ENCODE data around the gene PTPRN2. TPM values are rescaled to one million over a fixed set of nuclear protein-coding genes. Genes with fewer than 3 reads are reported as not detected.
A peak's percentile ranks its signal among the peaks of the same experiment; 100 is the strongest.

The PTPRN2 gene
- total and polyA plus RNA-seq, 7 donors = 3.2 to 7.1 (median 5.5) TPM

- DNase-seq = peak; percentile 32
- 54 to 79% methylated on average over 8 of the region's 8 CpGs for WGBS, 2 donors
- intact Hi-C loops (cut with DNase I) = no loop called here
- no peak overlapping the region for H3K4me3 ChIP-seq
- H3K27me3 ChIP-seq = no peaks in the 10 kb centered on the region
- H3K9me3 ChIP-seq = no peaks in the 10 kb centered on the region
- TF ChIP-seq CTCF (IDR thresholded peaks at IDR 0.05) = no peak
- no peak for TF ChIP-seq POLR2A (IDR thresholded peaks at IDR 0.05)
- no peak for TF ChIP-seq POLR2AphosphoS5 (IDR thresholded peaks at IDR 0.05)
- TF ChIP-seq EP300 (IDR thresholded peaks at IDR 0.05) = no peak
- H3K27ac ChIP-seq = no peak overlapping the region
- no peaks in the 10 kb centered on the region for H3K4me1 ChIP-seq
- no peaks in the 10 kb centered on the region for H3K36me3 ChIP-seq
Observed at GRCh38 chr7:158364451-158364850, 223.2 kb downstream of the PTPRN2 start.

- Histone ChIP-seq H3K27ac (no peak overlapping the region), H3K27me3 (no peaks in the 10 kb centered on the region), H3K36me3 (no peaks in the 10 kb centered on the region), H3K4me1 (no peaks in the 10 kb centered on the region), H3K4me3 (no peak overlapping the region), H3K9me3 (no peaks in the 10 kb centered on the region)
- intact Hi-C loops (cut with DNase I) = no loop called here
- DNase-seq = peak; percentile 55
- WGBS, 2 donors = 81 to 82% methylated on average over 40 of the region's 40 CpGs
- TF ChIP-seq POLR2AphosphoS5 (IDR thresholded peaks at IDR 0.05) = no peak
- no peak for TF ChIP-seq EP300 (IDR thresholded peaks at IDR 0.05)
- TF ChIP-seq POLR2A (IDR thresholded peaks at IDR 0.05) = no peak
- TF ChIP-seq CTCF (IDR thresholded peaks at IDR 0.05) = no peak
Observed at GRCh38 chr7:158362912-158363905, 224.4 kb downstream of the PTPRN2 start.

DNA sequence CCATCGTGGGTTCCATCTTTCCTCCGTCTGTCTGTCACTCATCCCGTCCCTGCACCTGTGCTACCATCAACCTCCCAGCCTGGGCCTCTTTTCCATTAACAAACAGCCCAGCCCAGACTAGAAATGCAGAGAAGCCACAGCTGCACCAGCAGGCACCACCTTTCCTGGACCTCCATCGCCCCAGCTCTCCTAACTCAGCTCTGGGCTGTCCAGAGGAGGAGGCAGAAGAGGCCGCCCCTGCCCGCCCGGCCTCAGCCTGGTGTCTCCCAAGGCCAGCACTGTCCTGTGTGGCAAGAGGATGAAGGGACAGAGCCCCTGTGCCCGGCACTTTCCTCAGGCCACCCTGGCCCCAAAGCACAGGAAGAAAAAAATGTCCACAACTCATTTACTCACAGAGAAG lies 225.6 kb downstream of the PTPRN2 start:
- no peak overlapping the region for H3K27ac ChIP-seq
- peak; percentile 38 for DNase-seq
- H3K4me3 ChIP-seq = no peak overlapping the region
- no peak for TF ChIP-seq CTCF (IDR thresholded peaks at IDR 0.05)
- TF ChIP-seq POLR2A (IDR thresholded peaks at IDR 0.05) = no peak
- TF ChIP-seq EP300 (IDR thresholded peaks at IDR 0.05) = no peak
- TF ChIP-seq POLR2AphosphoS5 (IDR thresholded peaks at IDR 0.05) = no peak
- no peaks in the 10 kb centered on the region for H3K36me3 ChIP-seq
- H3K9me3 ChIP-seq = no peaks in the 10 kb centered on the region
- no peaks in the 10 kb centered on the region for H3K4me1 ChIP-seq
- 85 to 89% methylated on average over 8 of the region's 8 CpGs for WGBS, 2 donors
- intact Hi-C loops (cut with DNase I) = no loop called here
- no peaks in the 10 kb centered on the region for H3K27me3 ChIP-seq

- 56 to 70% methylated on average over 8 of the region's 8 CpGs for WGBS, 2 donors
- Histone ChIP-seq H3K9me3 (no peaks in the 10 kb centered on the region), H3K27ac (no peak overlapping the region), H3K27me3 (no peaks in the 10 kb centered on the region), H3K4me3 (no peak overlapping the region), H3K36me3 (no peaks in the 10 kb centered on the region), H3K4me1 (no peaks in the 10 kb centered on the region)
- intact Hi-C loops (cut with DNase I) = no loop called here
- peak; percentile 20 for DNase-seq
- TF ChIP-seq CTCF (IDR thresholded peaks at IDR 0.05) (no peak), POLR2AphosphoS5 (IDR thresholded peaks at IDR 0.05) (no peak), POLR2A (IDR thresholded peaks at IDR 0.05) (no peak), EP300 (IDR thresholded peaks at IDR 0.05) (no peak)
Observed at GRCh38 chr7:158361326-158361946, 226.2 kb downstream of the PTPRN2 start.

All from sigmoid colon (tissue), 7 donors.